NT2/D1 (cell line): Measurements from ENCODE around the gene GCHFR.

Experiments used
- YY1 ChIP-seq: IDR thresholded peaks from 2 replicates; pipeline ENCODE4 v1.6.1; 2011; ENCODE audit not compliant: insufficient read length, insufficient read depth
- ZNF274 ChIP-seq: IDR thresholded peaks from 2 replicates; pipeline ENCODE4 v1.6.1; 2011; ENCODE audit warnings: mild to moderate bottlenecking, low read depth, low read length

DNA sequence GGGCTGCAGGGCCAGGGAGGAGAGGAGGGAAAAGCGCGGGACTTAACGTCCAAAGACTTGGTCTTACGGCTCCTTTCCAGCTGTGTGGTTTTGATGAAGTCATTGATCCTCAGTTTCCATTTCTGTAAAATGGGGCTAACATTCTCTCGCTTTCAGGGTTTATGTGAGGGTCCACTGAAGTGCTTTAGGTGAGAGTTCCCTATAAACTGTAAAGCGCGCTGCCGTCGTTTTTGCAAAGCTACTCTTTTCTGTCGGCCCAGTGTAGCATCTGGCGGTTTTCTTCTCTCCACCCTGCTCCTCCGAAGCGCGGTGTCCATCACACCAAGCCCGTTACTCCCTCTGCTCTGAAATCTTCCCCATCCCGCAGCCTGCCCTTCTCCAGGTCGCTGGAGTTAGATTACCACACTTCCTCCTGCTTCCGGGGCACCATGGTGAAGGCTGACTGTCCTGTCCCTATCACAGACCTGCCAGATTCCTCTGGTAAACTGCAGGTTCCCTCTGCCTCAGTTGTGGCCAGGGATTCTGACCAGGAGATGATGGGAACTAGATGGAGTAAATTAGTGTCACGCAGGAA lies 44.1 kb downstream of the GCHFR start:
- no peak for TF ChIP-seq ZNF274
- no peak for TF ChIP-seq YY1
